GM12874 (cell line): ENCODE results near the gene PRR16.

Experiments used
- CTCF ChIP-seq: IDR thresholded peaks from 2 replicates; pipeline ENCODE4 v1.5.1; 2011; ENCODE audit warnings: low read depth, mild to moderate bottlenecking, control low read depth, low read length, moderate library complexity; ENCODE audit not compliant: insufficient read depth

The PRR16 gene

GRCh38 chr5:120452471-120452870 lies 11.6 kb upstream of the PRR16 start:
- no peak for TF ChIP-seq CTCF

- TF ChIP-seq CTCF = no peak
These were observed 9.9 kb upstream of the PRR16 start for GRCh38 chr5:120454094-120454798.

- TF ChIP-seq CTCF = no peak
These were observed 8.1 kb upstream of the PRR16 start for GRCh38 chr5:120456006-120456405.

- peak; percentile 71 for TF ChIP-seq CTCF
These were observed 6.1 kb upstream of the PRR16 start for GRCh38 chr5:120457839-120458507.

- no peak for TF ChIP-seq CTCF
These were observed 2.8 kb upstream of the PRR16 start for GRCh38 chr5:120461251-120461650.

GRCh38 chr5:120463006-120463680 lies 957 bp upstream of the PRR16 start:
- TF ChIP-seq CTCF = no peak

- no peak for TF ChIP-seq CTCF
These were observed 731 bp downstream of the PRR16 start for GRCh38 chr5:120464627-120465435.
